ENCODE results near the gene STOM. TPM values are rescaled to one million over a fixed set of nuclear protein-coding genes. Genes with fewer than 3 reads are reported as not detected.

Gene STOM
- total and polyA plus RNA-seq, 2 experiments from 2014 or later: 11.7 to 13.6 TPM

- peak; percentile 42 for TF ChIP-seq CTCF (IDR thresholded peaks at IDR 0.05; ENCODE audit: low read depth, low read length)
- H3K27ac ChIP-seq: no peak overlapping the region
- no peaks in the 10 kb centered on the region for H3K9me3 ChIP-seq (ENCODE audit: low read depth)
- no peak overlapping the region for H3K4me3 ChIP-seq
- no peaks in the 10 kb centered on the region for H3K4me1 ChIP-seq (ENCODE audit: low read depth)
- H3K36me3 ChIP-seq: no peaks in the 10 kb centered on the region
- DNase-seq (ENCODE audit: low read depth in 1 of 2, low spot score in 1 of 2): peak; percentile 26 to 55
- H3K27me3 ChIP-seq: no peaks in the 10 kb centered on the region
These were observed 6.3 kb upstream of the STOM start for GRCh38 chr9:121376214-121376830.

GRCh38 chr9:121373011-121373729 lies 3.1 kb upstream of the STOM start:
- no peak for TF ChIP-seq CTCF (IDR thresholded peaks at IDR 0.05; ENCODE audit: low read depth, low read length)
- Histone ChIP-seq H3K27me3 (no peaks in the 10 kb centered on the region), H3K4me3 (no peak overlapping the region), H3K36me3 (no peaks in the 10 kb centered on the region), H3K4me1 (ENCODE audit: low read depth) (peaks cover under 1% of the 10 kb centered on the region), H3K9me3 (ENCODE audit: low read depth) (no peaks in the 10 kb centered on the region), H3K27ac (no peak overlapping the region)
- peak in 1 of 2 donors; percentile 54 for DNase-seq (ENCODE audit: low read depth in 1 of 2, low spot score in 1 of 2)

GRCh38 chr9:121372239-121373010 lies 2.4 kb upstream of the STOM start:
- no peak for TF ChIP-seq CTCF (IDR thresholded peaks at IDR 0.05; ENCODE audit: low read depth, low read length)
- Histone ChIP-seq H3K4me1 (ENCODE audit: low read depth) (peaks cover 8% of the 10 kb centered on the region), H3K9me3 (ENCODE audit: low read depth) (no peaks in the 10 kb centered on the region), H3K27me3 (no peaks in the 10 kb centered on the region), H3K4me3 (no peak overlapping the region), H3K36me3 (no peaks in the 10 kb centered on the region), H3K27ac (no peak overlapping the region)
- no peak for DNase-seq (ENCODE audit: low read depth in 1 of 2, low spot score in 1 of 2)

GRCh38 chr9:121371495-121372061 lies 1.5 kb upstream of the STOM start:
- DNase-seq (ENCODE audit: low read depth in 1 of 2, low spot score in 1 of 2): no peak
- Histone ChIP-seq H3K4me1 (ENCODE audit: low read depth) (peaks cover 10% of the 10 kb centered on the region), H3K36me3 (no peaks in the 10 kb centered on the region), H3K27ac (no peak overlapping the region), H3K27me3 (no peaks in the 10 kb centered on the region), H3K4me3 (no peak overlapping the region), H3K9me3 (ENCODE audit: low read depth) (no peaks in the 10 kb centered on the region)
- no peak for TF ChIP-seq CTCF (IDR thresholded peaks at IDR 0.05; ENCODE audit: low read depth, low read length)

GRCh38 chr9:121368745-121369144 lies 1.3 kb downstream of the STOM start:
- Histone ChIP-seq H3K27ac (no peak overlapping the region), H3K27me3 (no peaks in the 10 kb centered on the region), H3K9me3 (ENCODE audit: low read depth) (no peaks in the 10 kb centered on the region), H3K4me3 (peak overlapping the region; percentile 49), H3K36me3 (no peaks in the 10 kb centered on the region), H3K4me1 (ENCODE audit: low read depth) (peaks cover 10% of the 10 kb centered on the region)
- TF ChIP-seq CTCF (IDR thresholded peaks at IDR 0.05; ENCODE audit: low read depth, low read length): no peak
- no peak for DNase-seq (ENCODE audit: low read depth in 1 of 2, low spot score in 1 of 2)
